Karpas-422 (cell line): ENCODE results near the gene IGFBP6. TPM values are rescaled to one million over a fixed set of nuclear protein-coding genes. Genes with fewer than 3 reads are reported as not detected.

Experiments
- DNase-seq: peaks from one replicate; pipeline ENCODE4 v3.0.0-alpha.2; 2015
- H2AFZ ChIP-seq: fragments of 200-600 bp; sonication (generic); 2 replicates; pipeline ENCODE4 v1.6.1; 2014; ENCODE audit warnings: antibody characterized with exemption, low read length, mixed read lengths
- H3K27ac ChIP-seq: fragments of 200-600 bp; sonication (generic); 2 replicates; pipeline ENCODE4 v1.5.1; 2014; ENCODE audit warnings: mild to moderate bottlenecking, low read length, moderate library complexity
- H3K27me3 ChIP-seq: fragments of 200-600 bp; sonication (generic); 2 replicates; pipeline ENCODE4 v1.6.1; 2014; ENCODE audit warnings: low read length, mixed read lengths
- H3K36me3 ChIP-seq: fragments of 200-600 bp; sonication (generic); 2 replicates; pipeline ENCODE4 v1.6.1; 2014; ENCODE audit warnings: low read length, mixed read lengths; ENCODE audit not compliant: insufficient read depth
- H3K4me1 ChIP-seq: fragments of 200-600 bp; sonication (generic); 2 replicates; pipeline ENCODE4 v1.6.1; 2014; ENCODE audit warnings: mild to moderate bottlenecking, low read length, mixed read lengths
- H3K4me2 ChIP-seq: fragments of 200-600 bp; sonication (generic); 2 replicates; pipeline ENCODE4 v1.6.1; 2014; ENCODE audit warnings: low read length, low read depth, mild to moderate bottlenecking; ENCODE audit not compliant: poor library complexity, severe bottlenecking
- H3K4me3 ChIP-seq: fragments of 200-600 bp; sonication (generic); 2 replicates; pipeline ENCODE4 v1.5.1; 2014; ENCODE audit warnings: mild to moderate bottlenecking, antibody characterized with exemption, low read length, mixed read lengths
- H3K79me2 ChIP-seq: fragments of 200-600 bp; sonication (generic); 2 replicates; pipeline ENCODE4 v1.6.1; 2014; ENCODE audit warnings: mild to moderate bottlenecking, low read length, mixed read lengths
- H3K9ac ChIP-seq: fragments of 200-600 bp; sonication (generic); 2 replicates; pipeline ENCODE4 v1.6.0; 2014; ENCODE audit warnings: low read length
- H3K9me2 ChIP-seq: fragments of 200-600 bp; sonication (generic), shearing (Covaris generic); replicated peaks from 2 replicates; pipeline ENCODE4 v1.6.0; 2014; ENCODE audit warnings: mild to moderate bottlenecking, low read length, moderate library complexity; ENCODE audit not compliant: insufficient read depth
- H3K9me3 ChIP-seq: fragments of 300-700, 200-600 bp; sonication (generic); 2 replicates; pipeline ENCODE4 v1.6.1; 2014; ENCODE audit warnings: low read length, mixed read lengths
- H4K20me1 ChIP-seq: fragments of 200-600 bp; sonication (generic); 2 replicates; pipeline ENCODE4 v1.6.1; 2014; ENCODE audit warnings: mild to moderate bottlenecking, antibody characterized with exemption, low read length, low read depth; ENCODE audit not compliant: insufficient read depth
- total RNA-seq: library from RNA; depleted of rRNA; stranded (reverse); fragments of >200 nt; shearing (Covaris generic); gene quantifications from 2 replicates; pipeline ENCODE4 v1.2.3, GENCODE V29; 2014; ENCODE audit warnings: low replicate concordance

The IGFBP6 gene
- total RNA-seq, 1 experiment from 2014 or later = not detected

DNA sequence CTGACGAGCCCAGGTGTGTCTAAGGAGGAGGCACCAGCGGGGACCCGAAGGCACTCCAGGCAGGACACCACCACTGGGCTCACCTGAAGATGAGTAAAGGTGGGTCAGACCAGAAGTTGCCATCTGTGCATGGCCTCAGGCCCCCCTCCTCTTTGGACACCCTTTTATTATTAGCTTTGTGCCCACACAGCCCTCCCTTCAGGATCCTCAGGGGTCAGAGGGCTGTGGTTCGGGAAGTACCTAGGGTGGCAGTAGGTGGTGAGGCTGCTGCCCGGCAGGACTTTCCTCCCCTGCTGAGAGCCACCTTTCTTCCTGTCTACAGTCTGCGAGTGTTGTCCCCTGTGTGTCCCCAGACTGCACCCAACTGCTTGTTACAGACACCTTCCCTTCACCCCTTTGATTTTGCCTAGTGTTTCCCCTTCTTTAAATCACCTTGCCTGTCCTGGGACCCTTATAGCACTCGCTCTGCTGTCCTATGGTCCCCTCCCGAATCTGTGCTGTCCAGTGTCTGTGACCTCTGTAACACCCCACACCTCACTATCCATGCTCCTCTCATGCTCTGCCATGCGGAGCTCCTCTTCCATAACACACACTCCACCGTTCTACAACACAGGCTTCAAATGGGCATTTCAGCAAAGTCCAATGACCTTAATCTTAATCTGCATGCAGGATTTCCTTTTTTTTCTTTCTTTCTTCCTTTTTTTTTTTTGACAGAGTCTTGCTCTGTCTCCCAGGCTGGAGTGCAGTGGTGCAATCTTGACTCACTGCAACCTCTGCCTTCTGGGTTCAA is 31.5 kb downstream of the IGFBP6 start:
- Histone ChIP-seq H3K4me3 (no peak overlapping the region), H3K27me3 (no peaks in the 10 kb centered on the region), H3K36me3 (no peaks in the 10 kb centered on the region), H3K9me3 (no peaks in the 10 kb centered on the region), H3K4me2 (no peak overlapping the region), H3K9ac (no peak overlapping the region), H4K20me1 (no peaks in the 10 kb centered on the region), H3K27ac (no peak overlapping the region), H3K79me2 (no peaks in the 10 kb centered on the region), H2AFZ (no peak overlapping the region), H3K4me1 (no peaks in the 10 kb centered on the region), H3K9me2 (no peaks in the 10 kb centered on the region)
- DNase-seq = no peak

DNA sequence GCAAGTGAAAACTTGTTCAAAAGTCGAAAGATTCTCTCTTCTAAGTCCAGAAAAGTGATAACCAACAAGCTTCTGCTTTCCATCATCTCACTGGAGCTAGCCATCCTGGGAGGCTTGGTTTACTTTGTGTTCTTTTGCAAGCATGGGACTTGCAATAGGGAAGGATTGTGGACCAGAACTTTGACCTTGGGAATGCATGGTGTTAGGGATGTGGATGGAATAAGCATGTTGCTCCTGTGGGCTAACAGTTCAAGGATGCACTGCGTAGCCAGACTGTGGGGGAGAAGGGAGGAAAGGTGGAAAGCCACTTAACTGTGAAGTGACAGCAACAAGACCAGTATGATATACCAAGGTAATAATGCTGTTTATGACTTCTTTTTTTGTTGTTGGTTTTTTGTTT is 34.4 kb downstream of the IGFBP6 start:
- H3K27ac ChIP-seq = no peak overlapping the region
- no peaks in the 10 kb centered on the region for H4K20me1 ChIP-seq
- H3K9me2 ChIP-seq = no peaks in the 10 kb centered on the region
- no peaks in the 10 kb centered on the region for H3K27me3 ChIP-seq
- H3K9me3 ChIP-seq = 0 out of 2 replicates have a peak, but pooled peaks cover under 1% of the 10 kb centered on the region
- H3K4me1 ChIP-seq = no peaks in the 10 kb centered on the region
- H3K79me2 ChIP-seq = no peaks in the 10 kb centered on the region
- H3K9ac ChIP-seq = no peak overlapping the region
- DNase-seq = no peak
- no peak overlapping the region for H3K4me2 ChIP-seq
- H3K36me3 ChIP-seq = no peaks in the 10 kb centered on the region
- no peak overlapping the region for H3K4me3 ChIP-seq
- H2AFZ ChIP-seq = no peak overlapping the region

- Histone ChIP-seq H3K27ac (no peak overlapping the region), H2AFZ (no peak overlapping the region), H3K27me3 (no peaks in the 10 kb centered on the region), H3K9ac (no peak overlapping the region), H3K36me3 (no peaks in the 10 kb centered on the region), H4K20me1 (no peaks in the 10 kb centered on the region), H3K79me2 (no peaks in the 10 kb centered on the region), H3K9me3 (peaks cover 7% of the 10 kb centered on the region; the same call in 1 of the 2 replicates), H3K4me1 (no peaks in the 10 kb centered on the region), H3K4me3 (no peak overlapping the region), H3K9me2 (no peaks in the 10 kb centered on the region), H3K4me2 (no peak overlapping the region)
- no peak for DNase-seq
Measured at GRCh38 chr12:53133722-53134121, 36.3 kb downstream of the IGFBP6 start.

DNA sequence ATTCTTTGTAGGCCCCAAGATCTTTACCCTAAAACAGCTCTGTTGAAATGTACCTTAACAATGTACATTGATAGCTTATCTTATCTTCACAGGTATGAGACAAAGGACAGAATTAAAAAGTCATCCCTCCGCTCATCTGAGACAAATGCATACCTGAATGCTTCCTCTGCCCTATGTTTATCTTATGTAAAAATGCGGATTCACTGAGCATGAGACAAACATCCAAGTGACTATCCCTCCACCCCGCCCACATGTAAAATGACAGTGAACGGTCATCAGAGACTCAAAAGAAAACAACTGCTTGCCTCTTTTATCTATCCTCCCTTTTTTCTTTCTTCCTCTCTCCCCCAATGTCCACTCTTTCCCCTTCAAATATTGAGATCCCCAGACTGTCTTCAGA is 45.9 kb downstream of the IGFBP6 start:
- Histone ChIP-seq H3K9me2 (no peaks in the 10 kb centered on the region), H2AFZ (no peak overlapping the region), H3K27ac (no peak overlapping the region), H3K4me1 (no peaks in the 10 kb centered on the region), H3K4me2 (no peak overlapping the region), H3K79me2 (no peaks in the 10 kb centered on the region), H4K20me1 (no peaks in the 10 kb centered on the region), H3K4me3 (no peak overlapping the region), H3K36me3 (no peaks in the 10 kb centered on the region), H3K9ac (no peak overlapping the region), H3K27me3 (peaks cover 3% of the 10 kb centered on the region; the same call in 1 of the 2 replicates), H3K9me3 (peaks cover 3% of the 10 kb centered on the region; the same call in 1 of the 2 replicates)
- no peak for DNase-seq

DNA sequence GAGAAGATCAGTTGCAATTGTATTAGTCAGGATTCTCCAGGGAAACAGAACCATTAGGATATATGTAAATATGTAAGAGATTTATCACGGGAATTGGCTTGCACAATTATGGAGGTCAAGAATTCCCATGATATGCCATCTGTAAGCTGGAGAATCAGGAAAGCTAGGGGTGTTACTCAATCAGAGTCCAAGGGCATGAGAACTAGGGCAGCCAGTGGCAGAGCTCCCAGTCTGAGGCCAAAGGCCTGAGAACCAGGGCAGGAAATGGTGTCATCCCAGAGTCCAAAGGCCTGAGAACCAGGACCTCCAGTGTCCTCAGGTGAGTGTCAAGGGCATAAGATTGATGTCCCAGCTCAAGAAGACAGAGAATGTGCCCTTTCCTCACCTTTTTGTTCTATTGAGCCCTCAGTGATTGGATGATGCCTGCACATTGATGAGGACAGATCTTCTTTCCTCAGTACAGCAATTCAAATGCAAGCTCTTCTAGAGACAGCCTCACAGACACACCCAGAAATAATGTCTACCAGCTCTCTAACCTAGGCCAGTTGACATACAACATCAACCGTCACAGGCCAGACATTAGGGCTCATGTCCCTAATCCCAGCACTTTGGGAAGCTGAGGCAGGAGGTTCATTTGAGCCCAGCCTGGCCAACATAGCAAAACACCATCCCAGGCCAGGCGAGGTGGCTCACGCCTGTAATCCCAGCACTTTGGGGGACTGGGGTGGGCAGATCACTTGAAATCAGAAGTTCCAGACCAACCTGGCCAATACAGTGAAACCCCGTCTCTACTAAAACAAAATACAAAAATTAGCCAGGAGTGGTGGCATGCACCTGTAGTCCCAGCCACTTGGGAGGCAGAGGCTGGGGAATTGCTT is 48.2 kb downstream of the IGFBP6 start:
- Histone ChIP-seq H3K9me2 (no peaks in the 10 kb centered on the region), H3K27me3 (no peaks in the 10 kb centered on the region), H3K79me2 (no peaks in the 10 kb centered on the region), H3K27ac (no peak overlapping the region), H3K4me2 (no peak overlapping the region), H3K9me3 (no peaks in the 10 kb centered on the region), H2AFZ (no peak overlapping the region), H4K20me1 (no peaks in the 10 kb centered on the region), H3K36me3 (no peaks in the 10 kb centered on the region), H3K9ac (no peak overlapping the region), H3K4me3 (no peak overlapping the region), H3K4me1 (no peaks in the 10 kb centered on the region)
- DNase-seq = no peak

- H3K9ac ChIP-seq = no peak overlapping the region
- no peak overlapping the region for H3K4me3 ChIP-seq
- H3K79me2 ChIP-seq = no peaks in the 10 kb centered on the region
- no peaks in the 10 kb centered on the region for H3K36me3 ChIP-seq
- H3K9me2 ChIP-seq = no peaks in the 10 kb centered on the region
- no peaks in the 10 kb centered on the region for H3K4me1 ChIP-seq
- no peak for DNase-seq
- H4K20me1 ChIP-seq = no peaks in the 10 kb centered on the region
- no peaks in the 10 kb centered on the region for H3K27me3 ChIP-seq
- no peak overlapping the region for H3K4me2 ChIP-seq
- no peaks in the 10 kb centered on the region for H3K9me3 ChIP-seq
- H3K27ac ChIP-seq = no peak overlapping the region
- H2AFZ ChIP-seq = no peak overlapping the region
Measured at GRCh38 chr12:53147181-53147580, 49.7 kb downstream of the IGFBP6 start.

DNA sequence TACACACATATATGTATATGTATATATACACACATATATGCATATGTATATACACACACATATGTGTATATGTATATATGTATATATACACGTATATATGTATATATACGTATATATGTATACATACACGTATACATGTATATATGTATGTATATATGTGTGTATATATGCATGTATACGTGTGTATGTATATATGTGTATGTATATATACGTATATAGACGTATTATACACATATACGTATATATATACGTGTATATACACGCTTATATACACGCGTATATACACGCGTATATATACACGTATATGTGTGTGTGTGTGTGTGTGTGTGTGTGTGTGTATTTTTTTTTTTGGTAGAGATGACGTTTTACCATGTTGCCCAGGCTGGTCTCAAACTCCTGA is 50.2 kb downstream of the IGFBP6 start:
- no peak overlapping the region for H3K4me2 ChIP-seq
- H3K4me1 ChIP-seq = no peaks in the 10 kb centered on the region
- no peak overlapping the region for H3K27ac ChIP-seq
- no peaks in the 10 kb centered on the region for H4K20me1 ChIP-seq
- H3K36me3 ChIP-seq = no peaks in the 10 kb centered on the region
- no peak overlapping the region for H3K4me3 ChIP-seq
- H3K79me2 ChIP-seq = no peaks in the 10 kb centered on the region
- H2AFZ ChIP-seq = no peak overlapping the region
- no peaks in the 10 kb centered on the region for H3K9me2 ChIP-seq
- no peaks in the 10 kb centered on the region for H3K9me3 ChIP-seq
- no peak overlapping the region for H3K9ac ChIP-seq
- no peak for DNase-seq
- no peaks in the 10 kb centered on the region for H3K27me3 ChIP-seq

DNA sequence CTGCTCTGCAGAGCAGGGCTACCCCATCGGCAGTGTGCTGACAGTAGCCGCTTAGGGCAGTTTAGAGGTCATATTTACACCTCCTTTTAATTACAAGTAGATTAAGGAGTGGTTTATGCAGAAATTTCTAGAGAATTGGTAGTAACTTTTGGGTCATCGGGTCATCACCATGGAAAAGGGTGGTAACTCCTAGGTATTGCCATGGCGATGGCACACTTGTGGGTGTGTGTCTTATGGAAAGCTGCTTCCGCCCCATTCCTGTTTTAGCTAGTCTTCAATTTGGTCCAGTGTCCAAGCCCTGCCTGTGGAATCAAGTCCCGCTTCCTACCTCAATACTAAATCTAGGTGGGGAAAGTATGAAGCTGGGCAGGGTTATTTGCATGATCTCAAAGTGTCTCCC is 53.6 kb downstream of the IGFBP6 start:
- Histone ChIP-seq H3K36me3 (no peaks in the 10 kb centered on the region), H3K27me3 (no peaks in the 10 kb centered on the region), H4K20me1 (no peaks in the 10 kb centered on the region), H3K4me3 (no peak overlapping the region), H2AFZ (no peak overlapping the region), H3K4me1 (no peaks in the 10 kb centered on the region), H3K4me2 (no peak overlapping the region), H3K27ac (no peak overlapping the region), H3K9me2 (no peaks in the 10 kb centered on the region), H3K9ac (no peak overlapping the region), H3K79me2 (no peaks in the 10 kb centered on the region), H3K9me3 (no peaks in the 10 kb centered on the region)
- DNase-seq = no peak
